Esophagus squamous epithelium (tissue), 5 donors: Measurements from ENCODE around the gene VAT1. TPM values are rescaled to one million over a fixed set of nuclear protein-coding genes. Genes with fewer than 3 reads are reported as not detected.

Experiments used
- DNase-seq: peaks from one replicate; lab custom pipeline; 2025; lab: John Stamatoyannopoulos, UW
- H3K27ac ChIP-seq, 4 donors: fragments of 200-600 bp; sonication (generic); one replicate each; pipeline ENCODE4 v1.5.1; 2016 to 2019; ENCODE audit warnings: mild to moderate bottlenecking in 1 of 4
- H3K27me3 ChIP-seq, 4 donors: fragments of 200-600 bp; sonication (generic); 1 replicate in 3 of 4; 2 replicates in 1 of 4; pipeline versions ENCODE4 v1.5.1 to v1.6.0; 2017 to 2021; ENCODE audit warnings: antibody characterized with exemption in 1 of 4
- H3K36me3 ChIP-seq, 3 donors: fragments of 200-600 bp; sonication (generic); one replicate each; pipeline ENCODE4 v1.5.1; 2016 to 2019
- H3K4me1 ChIP-seq, 3 donors: fragments of 200-600 bp; sonication (generic); one replicate each; pipeline ENCODE4 v1.5.1; 2017 to 2019
- H3K4me3 ChIP-seq, 4 donors: fragments of 200-600 bp; sonication (generic); 1 replicate in 3 of 4; 2 replicates in 1 of 4; pipeline ENCODE4 v1.5.1; 2016 to 2019; ENCODE audit warnings: mild to moderate bottlenecking in 2 of 4, moderate library complexity in 1 of 4
- H3K9me3 ChIP-seq, 3 donors: fragments of 200-600 bp; sonication (generic); one replicate each; pipeline ENCODE4 v1.5.1; 2016 to 2019
- POLR2A ChIP-seq, 4 donors: fragments of 450-650 bp; IDR thresholded peaks; one replicate each; pipeline ENCODE4 v1.6.1; 2017; ENCODE audit warnings: antibody characterized with exemption in 4 of 4, mild to moderate bottlenecking in 4 of 4, moderate library complexity in 3 of 4
- WGBS, 2 donors: methylation state at CpG; one replicate each; pipeline ENCODE4 v1.1.5; 2018; 5-methylcytosine and 5-hydroxymethylcytosine counted together
- intact Hi-C: fragments of 100-400 bp; cut with DNase I; formaldehyde crosslinking; loops from one replicate; pipeline ENCODE4 v1.15.0; 2022
- total RNA-seq, 4 donors: library from RNA; depleted of rRNA; stranded (reverse); fragments of >200 nt; gene quantifications; one replicate each; pipeline ENCODE4 v1.1.0, GENCODE V29; 2016
- TF ChIP-seq, protein P1 (sequence below), 6 experiments: fragments of 450-650 bp in 4 of 6; fragments of 200-600 bp in 2 of 6; sonication (generic) in 2 of 6; IDR thresholded peaks; one replicate each; pipeline ENCODE4 v1.5.1; 2016 to 2019; ENCODE audit warnings: antibody characterized with exemption in 6 of 6, mild to moderate bottlenecking in 4 of 6, moderate library complexity in 4 of 6
- donor health status: DM: yes; HTN: yes; CAD: no.

VAT1 gene
- total RNA-seq, 4 donors from 2014 or later = 50.5 to 154 (median 110) TPM

DNA sequence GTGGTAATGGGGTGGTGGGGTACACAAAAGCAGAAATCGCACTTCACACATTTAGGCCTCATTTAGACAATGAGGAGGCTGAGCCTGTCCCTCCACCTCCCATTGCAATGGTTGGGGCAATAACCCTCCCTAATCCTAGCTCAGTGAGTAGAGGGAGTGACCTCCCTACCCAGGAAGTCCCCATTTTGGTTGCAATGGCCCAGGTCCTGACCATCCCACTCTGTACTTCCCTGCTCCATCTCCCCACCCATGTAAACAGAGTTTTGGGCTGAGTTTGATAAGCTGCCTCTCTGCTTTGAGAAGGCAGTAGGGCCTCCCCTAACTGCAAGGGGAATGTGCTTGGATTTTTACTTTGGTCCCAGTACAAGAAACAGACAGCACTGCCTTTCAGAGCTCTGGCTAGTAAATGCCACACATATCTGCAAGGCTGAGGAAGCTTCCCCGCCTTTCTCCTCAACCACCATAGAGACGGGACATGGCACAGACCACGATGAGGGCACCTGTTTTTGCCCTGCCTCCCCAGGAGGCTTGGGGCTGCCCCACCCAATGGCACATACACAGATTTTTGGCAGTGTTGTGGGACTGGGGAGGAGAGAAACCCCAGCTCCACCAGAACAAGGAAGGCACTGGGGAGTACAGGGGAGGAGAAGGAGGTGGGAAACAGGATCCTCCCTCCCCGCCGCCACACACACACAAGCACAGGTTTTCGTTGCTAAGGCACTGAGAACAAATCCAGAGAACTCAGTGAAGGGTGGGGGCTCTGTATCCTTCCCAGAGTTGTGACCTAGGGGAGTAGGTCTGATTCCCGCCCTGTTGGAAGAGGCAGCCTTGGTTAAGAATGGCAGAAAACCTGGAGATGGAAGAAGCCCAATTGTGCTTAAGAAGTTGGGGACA lies 7.3 kb downstream of the VAT1 start:
- H3K4me3 ChIP-seq = no peak overlapping the region
- H3K27ac ChIP-seq = peak overlapping the region; percentile 26 to 86 (median 57)
- no peak for TF ChIP-seq POLR2A (IDR thresholded peaks at IDR 0.05)
- TF ChIP-seq, protein P1, sequence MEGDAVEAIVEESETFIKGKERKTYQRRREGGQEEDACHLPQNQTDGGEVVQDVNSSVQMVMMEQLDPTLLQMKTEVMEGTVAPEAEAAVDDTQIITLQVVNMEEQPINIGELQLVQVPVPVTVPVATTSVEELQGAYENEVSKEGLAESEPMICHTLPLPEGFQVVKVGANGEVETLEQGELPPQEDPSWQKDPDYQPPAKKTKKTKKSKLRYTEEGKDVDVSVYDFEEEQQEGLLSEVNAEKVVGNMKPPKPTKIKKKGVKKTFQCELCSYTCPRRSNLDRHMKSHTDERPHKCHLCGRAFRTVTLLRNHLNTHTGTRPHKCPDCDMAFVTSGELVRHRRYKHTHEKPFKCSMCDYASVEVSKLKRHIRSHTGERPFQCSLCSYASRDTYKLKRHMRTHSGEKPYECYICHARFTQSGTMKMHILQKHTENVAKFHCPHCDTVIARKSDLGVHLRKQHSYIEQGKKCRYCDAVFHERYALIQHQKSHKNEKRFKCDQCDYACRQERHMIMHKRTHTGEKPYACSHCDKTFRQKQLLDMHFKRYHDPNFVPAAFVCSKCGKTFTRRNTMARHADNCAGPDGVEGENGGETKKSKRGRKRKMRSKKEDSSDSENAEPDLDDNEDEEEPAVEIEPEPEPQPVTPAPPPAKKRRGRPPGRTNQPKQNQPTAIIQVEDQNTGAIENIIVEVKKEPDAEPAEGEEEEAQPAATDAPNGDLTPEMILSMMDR (IDR thresholded peaks at IDR 0.05) = no peak
- peaks cover 7 to 67% (median 19%) of the 10 kb centered on the region in 3 donors for H3K36me3 ChIP-seq
- 60 to 77% methylated on average over 5 to 6 of the region's 8 CpGs for WGBS, 2 donors
- H3K27me3 ChIP-seq = no peaks in the 10 kb centered on the region
- no peaks in the 10 kb centered on the region for H3K9me3 ChIP-seq
- DNase-seq = no peak
- H3K4me1 ChIP-seq = peaks cover 12 to 82% (median 40%) of the 10 kb centered on the region in 3 donors
- intact Hi-C loops = no loop called here

DNA sequence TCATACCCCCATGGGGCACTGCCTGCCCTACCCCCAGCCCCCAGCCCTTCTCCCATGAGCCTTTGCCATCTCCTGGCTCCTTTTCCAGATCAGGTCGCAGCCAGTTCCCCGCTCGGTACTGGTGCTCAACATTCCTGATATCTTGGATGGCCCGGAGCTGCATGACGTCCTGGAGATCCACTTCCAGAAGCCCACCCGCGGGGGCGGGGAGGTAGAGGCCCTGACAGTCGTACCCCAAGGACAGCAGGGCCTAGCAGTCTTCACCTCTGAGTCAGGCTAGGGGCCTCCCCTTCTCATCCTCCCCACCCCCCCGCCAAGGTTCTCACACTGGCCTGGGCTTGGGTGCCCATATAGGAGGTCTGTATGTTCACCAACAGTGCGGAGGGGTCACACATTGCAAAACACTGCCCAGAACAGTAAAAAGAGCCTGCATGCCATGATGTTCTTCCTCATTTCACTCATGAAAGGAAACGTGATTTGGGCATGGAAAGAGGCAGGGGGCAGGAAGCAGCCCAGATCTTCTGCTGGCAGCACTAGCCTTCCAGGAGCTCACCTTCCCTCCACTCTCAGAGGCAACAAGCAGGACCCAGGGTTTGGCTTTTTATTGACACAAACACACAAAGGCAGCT lies 8.1 kb downstream of the VAT1 start:
- intact Hi-C loops = no loop called here
- H3K4me1 ChIP-seq = peaks cover 7 to 81% (median 33%) of the 10 kb centered on the region in 3 donors
- peak overlapping the region; percentile 26 to 86 (median 57) for H3K27ac ChIP-seq
- 81 to 85% methylated on average over 4 to 12 of the region's 12 CpGs for WGBS, 2 donors
- no peak for DNase-seq
- no peak for TF ChIP-seq POLR2A (IDR thresholded peaks at IDR 0.05)
- TF ChIP-seq, protein P1 (IDR thresholded peaks at IDR 0.05) = no peak
- no peak overlapping the region for H3K4me3 ChIP-seq
- H3K9me3 ChIP-seq = no peaks in the 10 kb centered on the region
- H3K27me3 ChIP-seq = no peaks in the 10 kb centered on the region
- peaks cover 7 to 67% (median 19%) of the 10 kb centered on the region in 3 donors for H3K36me3 ChIP-seq

DNA sequence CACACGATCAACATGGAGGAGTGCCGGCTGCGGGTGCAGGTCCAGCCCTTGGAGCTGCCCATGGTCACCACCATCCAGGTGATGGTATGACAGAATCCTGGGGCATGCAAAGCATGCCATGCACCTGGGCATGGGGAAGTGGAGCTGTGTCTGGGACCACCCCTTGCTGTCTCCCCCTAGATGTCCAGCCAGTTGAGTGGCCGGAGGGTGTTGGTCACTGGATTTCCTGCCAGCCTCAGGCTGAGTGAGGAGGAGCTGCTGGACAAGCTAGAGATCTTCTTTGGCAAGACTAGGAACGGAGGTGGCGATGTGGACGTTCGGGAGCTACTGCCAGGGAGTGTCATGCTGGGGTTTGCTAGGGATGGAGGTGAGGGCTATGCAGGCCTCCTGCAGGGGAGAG lies 8.9 kb downstream of the VAT1 start:
- Histone ChIP-seq H3K4me1 (peaks cover 7 to 79% (median 26%) of the 10 kb centered on the region in 3 donors), H3K9me3 (no peaks in the 10 kb centered on the region), H3K27ac (peak overlapping the region in 2 of 4 donors; percentile 27 to 86), H3K36me3 (peaks cover 7 to 64% (median 19%) of the 10 kb centered on the region in 3 donors), H3K27me3 (no peaks in the 10 kb centered on the region), H3K4me3 (no peak overlapping the region)
- WGBS, 2 donors = 79 to 88% methylated on average over 4 to 8 of the region's 8 CpGs
- intact Hi-C loops = no loop called here
- TF ChIP-seq POLR2A (IDR thresholded peaks at IDR 0.05) = no peak
- TF ChIP-seq, protein P1 (IDR thresholded peaks at IDR 0.05) = no peak
- no peak for DNase-seq

DNA sequence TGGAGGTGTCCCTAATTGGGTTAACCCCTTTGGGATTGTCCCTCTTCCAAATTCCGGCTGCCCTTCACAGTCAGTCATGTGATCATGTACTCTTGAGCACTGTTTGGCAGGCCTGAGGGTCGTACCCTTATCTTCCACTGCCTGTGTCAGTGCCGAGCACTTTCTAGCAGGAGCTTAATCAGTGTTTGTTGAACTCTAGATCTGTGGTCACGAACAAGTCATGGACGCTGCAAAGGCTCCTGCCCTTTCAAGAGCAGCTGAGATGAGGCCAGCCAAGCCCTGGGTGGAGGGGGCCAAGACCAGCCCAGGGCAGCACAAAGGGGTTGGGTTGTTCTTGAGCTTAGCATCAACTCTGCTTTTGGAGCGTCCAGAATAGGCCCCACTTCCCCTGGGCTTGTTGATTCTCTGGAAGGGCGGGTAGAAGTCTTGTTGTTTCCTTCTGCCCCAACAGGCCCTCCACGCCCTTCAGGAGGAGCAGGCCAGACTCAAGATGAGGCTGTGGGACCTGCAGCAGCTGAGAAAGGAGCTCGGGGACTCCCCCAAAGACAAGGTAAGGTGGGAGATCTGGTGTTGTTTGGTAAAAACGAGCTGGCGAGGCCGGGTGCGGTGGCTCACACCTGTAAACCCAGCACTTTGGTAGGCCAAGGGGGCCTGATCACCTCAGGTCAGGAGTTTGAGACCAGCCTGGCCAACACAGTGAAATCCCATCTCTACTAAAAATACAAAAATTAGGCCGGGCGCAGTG lies 10.3 kb downstream of the VAT1 start:
- peaks cover 7 to 86% (median 32%) of the 10 kb centered on the region in 3 donors for H3K4me1 ChIP-seq
- H3K27me3 ChIP-seq = no peaks in the 10 kb centered on the region
- no peak for TF ChIP-seq POLR2A (IDR thresholded peaks at IDR 0.05)
- TF ChIP-seq, protein P1 (IDR thresholded peaks at IDR 0.05) = no peak
- intact Hi-C loops = no loop called here
- peaks cover 7 to 52% (median 19%) of the 10 kb centered on the region in 3 donors for H3K36me3 ChIP-seq
- H3K9me3 ChIP-seq = no peaks in the 10 kb centered on the region
- DNase-seq = no peak
- no peak overlapping the region for H3K4me3 ChIP-seq
- whole genome bisulfite sequencing, 2 donors = 71 to 79% methylated on average over 6 to 9 of the region's 15 CpGs
- peak overlapping the region in 3 of 4 donors; percentile 5 to 27 (median 25) for H3K27ac ChIP-seq
